Tibial artery (tissue), 4 donors: ENCODE data around the gene SETD6.
A peak's percentile ranks its signal among the peaks of the same experiment; 100 is the strongest.

Experiments
- DNase-seq, 2 donors: peaks; one replicate each; pipeline ENCODE4 v3.0.0-alpha.2; 2019
- H3K27ac ChIP-seq, 2 donors: fragments of 200-600 bp; sonication (generic) in 1 of 2; 1 replicate in 1 of 2; 2 replicates in 1 of 2; pipeline ENCODE4 v1.5.1; 2018 to 2019; ENCODE audit warnings: mild to moderate bottlenecking in 1 of 2
- H3K27me3 ChIP-seq, 2 donors: fragments of 200-600 bp; sonication (generic) in 1 of 2; one replicate each; pipeline versions ENCODE4 v1.5.1 to v1.6.0; 2016 to 2019
- H3K36me3 ChIP-seq, 3 donors: fragments of 200-600 bp; sonication (generic) in 2 of 3; one replicate each; pipeline ENCODE4 v1.5.1; 2016 to 2019; ENCODE audit warnings: mild to moderate bottlenecking in 2 of 3
- H3K4me1 ChIP-seq, 4 donors: fragments of 200-600 bp; sonication (generic) in 2 of 4; 1 replicate in 3 of 4; 2 replicates in 1 of 4; pipeline ENCODE4 v1.5.1; 2016 to 2019
- H3K4me3 ChIP-seq, 2 donors: fragments of 200-600 bp; sonication (generic) in 1 of 2; 1 replicate in 1 of 2; 2 replicates in 1 of 2; pipeline ENCODE4 v1.5.1; 2018 to 2019; ENCODE audit warnings: mild to moderate bottlenecking in 2 of 2
- H3K9me3 ChIP-seq, 3 donors: fragments of 200-600 bp; sonication (generic) in 1 of 3; one replicate each; pipeline ENCODE4 v1.5.1; 2016 to 2019
- intact Hi-C: fragments of 100-400 bp; cut with DNase I; formaldehyde crosslinking; loops from one replicate; pipeline ENCODE4 v1.15.0; 2023; ENCODE audit warnings: low total_unique reads
- TF ChIP-seq, protein P1 (sequence below), 2 experiments: fragments of 200-600 bp in 1 of 2; fragments of 450-650 bp in 1 of 2; IDR thresholded peaks; one replicate each; pipeline ENCODE4 v1.5.1; 2017 to 2019; ENCODE audit warnings: antibody characterized with exemption in 2 of 2, mild to moderate bottlenecking in 1 of 2, moderate library complexity in 1 of 2

The SETD6 gene

DNA sequence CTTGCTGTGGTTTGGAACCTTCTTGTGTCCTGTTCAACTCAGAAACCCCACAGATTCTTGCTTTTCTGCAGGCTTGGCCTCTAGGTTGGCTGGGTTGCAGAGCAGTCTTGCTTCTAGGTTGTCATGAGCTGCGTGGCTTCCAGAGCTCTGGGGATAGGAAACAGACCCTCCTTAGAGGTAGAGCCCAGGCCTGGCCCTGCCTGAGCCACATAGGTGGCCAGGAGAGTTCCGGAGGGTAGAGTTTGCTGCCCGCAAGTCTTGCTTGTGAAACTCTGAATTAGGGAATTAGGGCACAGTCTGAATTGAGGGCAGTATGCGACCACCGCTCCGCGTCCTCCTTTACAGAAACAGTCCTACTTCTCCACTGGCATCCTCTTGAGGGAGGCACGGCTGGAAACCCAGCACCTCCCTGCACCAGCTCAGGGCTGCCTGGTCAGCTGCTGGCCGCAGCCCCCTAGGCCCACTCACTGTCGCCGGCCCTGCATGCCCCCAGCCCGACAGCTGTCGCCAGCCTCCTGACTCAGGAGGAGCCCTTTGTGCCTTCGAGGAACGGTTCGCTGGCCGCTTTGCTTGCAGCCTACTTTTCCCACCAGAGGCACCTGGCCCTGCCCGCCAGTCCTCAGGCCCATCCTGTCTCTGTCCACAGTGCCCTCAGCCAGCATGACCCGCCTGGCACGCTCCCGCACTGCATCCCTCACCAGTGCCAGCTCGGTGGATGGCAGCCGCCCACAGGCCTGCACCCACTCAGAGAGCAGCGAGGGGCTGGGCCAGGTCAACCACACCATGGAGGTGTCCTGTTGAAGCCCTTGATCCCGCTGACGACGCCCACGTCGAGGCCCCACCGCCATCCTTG, 4.3 kb upstream of the SETD6 start:
- TF ChIP-seq, protein P1, sequence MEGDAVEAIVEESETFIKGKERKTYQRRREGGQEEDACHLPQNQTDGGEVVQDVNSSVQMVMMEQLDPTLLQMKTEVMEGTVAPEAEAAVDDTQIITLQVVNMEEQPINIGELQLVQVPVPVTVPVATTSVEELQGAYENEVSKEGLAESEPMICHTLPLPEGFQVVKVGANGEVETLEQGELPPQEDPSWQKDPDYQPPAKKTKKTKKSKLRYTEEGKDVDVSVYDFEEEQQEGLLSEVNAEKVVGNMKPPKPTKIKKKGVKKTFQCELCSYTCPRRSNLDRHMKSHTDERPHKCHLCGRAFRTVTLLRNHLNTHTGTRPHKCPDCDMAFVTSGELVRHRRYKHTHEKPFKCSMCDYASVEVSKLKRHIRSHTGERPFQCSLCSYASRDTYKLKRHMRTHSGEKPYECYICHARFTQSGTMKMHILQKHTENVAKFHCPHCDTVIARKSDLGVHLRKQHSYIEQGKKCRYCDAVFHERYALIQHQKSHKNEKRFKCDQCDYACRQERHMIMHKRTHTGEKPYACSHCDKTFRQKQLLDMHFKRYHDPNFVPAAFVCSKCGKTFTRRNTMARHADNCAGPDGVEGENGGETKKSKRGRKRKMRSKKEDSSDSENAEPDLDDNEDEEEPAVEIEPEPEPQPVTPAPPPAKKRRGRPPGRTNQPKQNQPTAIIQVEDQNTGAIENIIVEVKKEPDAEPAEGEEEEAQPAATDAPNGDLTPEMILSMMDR (IDR thresholded peaks at IDR 0.05): no peak
- peak in 1 of 2 donors; percentile 64 for DNase-seq
- intact Hi-C loops: loop anchor here (5.0 kb wide), 1 partner anchor 151 kb away; no protein-coding TSS in a partner anchor
- Histone ChIP-seq H3K27ac (no peak overlapping the region), H3K36me3 (peaks cover 0 to 4% (median 0%) of the 10 kb centered on the region in 3 donors), H3K27me3 (peaks cover 0 to 21% of the 10 kb centered on the region in 2 donors), H3K4me3 (no peak overlapping the region), H3K9me3 (no peaks in the 10 kb centered on the region), H3K4me1 (peaks cover 0 to 9% (median 5%) of the 10 kb centered on the region in 4 donors)

GRCh38 chr16:58511933-58512815, 3.1 kb upstream of the SETD6 start:
- intact Hi-C loops: loop anchor here (5.0 kb wide), 1 partner anchor 150 kb away; no protein-coding TSS in a partner anchor
- TF ChIP-seq, protein P1 (IDR thresholded peaks at IDR 0.05): peak; percentile 62 to 64
- peak; percentile 74 to 81 for DNase-seq
- Histone ChIP-seq H3K4me1 (peaks cover 0 to 19% (median 13%) of the 10 kb centered on the region in 4 donors), H3K4me3 (no peak overlapping the region), H3K36me3 (peaks cover 0 to 11% (median 4%) of the 10 kb centered on the region in 3 donors), H3K9me3 (no peaks in the 10 kb centered on the region), H3K27ac (no peak overlapping the region), H3K27me3 (peaks cover 0 to 13% of the 10 kb centered on the region in 2 donors)

GRCh38 chr16:58513874-58514273, 1.4 kb upstream of the SETD6 start:
- Histone ChIP-seq H3K27me3 (no peaks in the 10 kb centered on the region), H3K4me1 (peaks cover 0 to 19% (median 13%) of the 10 kb centered on the region in 4 donors), H3K36me3 (peaks cover 13 to 28% (median 21%) of the 10 kb centered on the region in 3 donors), H3K9me3 (no peaks in the 10 kb centered on the region), H3K4me3 (no peak overlapping the region), H3K27ac (no peak overlapping the region)
- TF ChIP-seq, protein P1 (IDR thresholded peaks at IDR 0.05): no peak
- no peak for DNase-seq
- intact Hi-C loops: loop anchor here (5.0 kb wide), 1 partner anchor 148 kb away; no protein-coding TSS in a partner anchor

- Histone ChIP-seq H3K4me3 (peak overlapping the region; percentile 68 to 97), H3K27me3 (no peaks in the 10 kb centered on the region), H3K27ac (peak overlapping the region; percentile 78 to 88), H3K36me3 (peaks cover 36 to 49% (median 43%) of the 10 kb centered on the region in 3 donors), H3K9me3 (no peaks in the 10 kb centered on the region), H3K4me1 (peaks cover 0 to 19% (median 13%) of the 10 kb centered on the region in 4 donors)
- peak in 1 of 2 donors; percentile 61 for DNase-seq
- TF ChIP-seq, protein P1 (IDR thresholded peaks at IDR 0.05): no peak
- intact Hi-C loops: no loop called here
These were observed 802 bp downstream of the SETD6 start for GRCh38 chr16:58515871-58516767.

DNA sequence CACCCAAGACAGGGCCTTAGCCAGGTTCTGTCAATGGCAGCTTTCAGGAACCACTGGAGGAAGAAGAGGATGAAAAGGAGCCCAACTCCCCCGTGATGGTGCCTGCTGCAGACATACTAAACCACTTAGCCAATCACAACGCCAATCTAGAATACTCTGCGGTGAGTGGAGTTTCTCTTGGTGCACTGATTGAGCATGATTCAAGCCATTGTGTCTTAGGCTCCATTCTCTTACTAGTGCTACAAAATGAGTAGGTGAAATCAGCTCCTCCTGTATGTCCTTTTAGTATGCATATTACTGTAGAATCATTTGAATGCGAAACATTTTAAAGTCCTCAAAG, 1.4 kb downstream of the SETD6 start:
- H3K9me3 ChIP-seq: no peaks in the 10 kb centered on the region
- no peaks in the 10 kb centered on the region for H3K27me3 ChIP-seq
- no peak for DNase-seq
- H3K4me1 ChIP-seq: peaks cover 0 to 19% (median 13%) of the 10 kb centered on the region in 4 donors
- TF ChIP-seq, protein P1 (IDR thresholded peaks at IDR 0.05): no peak
- peaks cover 42 to 56% (median 49%) of the 10 kb centered on the region in 3 donors for H3K36me3 ChIP-seq
- intact Hi-C loops: no loop called here
- no peak overlapping the region for H3K27ac ChIP-seq
- H3K4me3 ChIP-seq: no peak overlapping the region
